IMR-90 (cell line): Measurements from ENCODE around the gene PPP2R1B. TPM values are rescaled to one million over a fixed set of nuclear protein-coding genes. Genes with fewer than 3 reads are reported as not detected.

Source experiments
- ATAC-seq: fragments of 200-7000 bp; cut with Tn5 transposase; 2 replicates; pipeline ENCODE4 v1.9.1; 2020; ENCODE audit warnings: low read depth, mild to moderate bottlenecking, moderate library complexity
- BruUV-seq: library from RNA; stranded (reverse); fragments of 400-500 nt; replicated peaks from 2 replicates; lab custom pipeline; 2021; lab: Mats Ljungman, UMichigan
- CTCF ChIA-PET: fragments of 300-600 bp; formaldehyde crosslinking; extraction: SDS; loops from one replicate; lab custom pipeline; 2021; ENCODE audit warnings: antibody characterized with exemption; lab: Yijun Ruan, JAX
- POLR2A ChIA-PET: fragments of 300-600 bp; sonication (Branson Sonifier 250); formaldehyde crosslinking; loops from one replicate; lab custom pipeline; 2022; ENCODE audit warnings: antibody characterized with exemption; ENCODE audit not compliant: unreplicated experiment; lab: Charles Lee
- DNase-seq: peaks from one replicate; pipeline ENCODE4 v3.0.0; 2013
- H2AFZ ChIP-seq: replicated peaks from 2 replicates; pipeline ENCODE3; 2013; ENCODE audit warnings: low read length, mild to moderate bottlenecking; ENCODE audit not compliant: poor library complexity
- H2AK5ac ChIP-seq: 2 replicates; pipeline ENCODE4 v1.6.1; 2013; ENCODE audit warnings: low read depth, low read length, inconsistent platforms
- H2AK9ac ChIP-seq: replicated peaks from 2 replicates; pipeline ENCODE3; 2013; ENCODE audit warnings: mild to moderate bottlenecking, low read depth, low read length, moderate library complexity; ENCODE audit not compliant: poor library complexity
- H2BK120ac ChIP-seq: 2 replicates; pipeline ENCODE4 v1.6.1; 2013; ENCODE audit warnings: low read depth, low read length, inconsistent platforms
- H2BK15ac ChIP-seq: 3 replicates; pipeline ENCODE4 v1.6.1; 2013; ENCODE audit warnings: low read depth, low read length, inconsistent platforms
- H2BK20ac ChIP-seq: 2 replicates; pipeline ENCODE4 v1.6.1; 2013; ENCODE audit warnings: low read depth, mild to moderate bottlenecking, inconsistent platforms, low read length, moderate library complexity
- H2BK5ac ChIP-seq: 2 replicates; pipeline ENCODE4 v1.6.1; 2013; ENCODE audit warnings: mild to moderate bottlenecking, low read depth, low read length, inconsistent platforms; ENCODE audit not compliant: poor library complexity, severe bottlenecking
- H3K14ac ChIP-seq: replicated peaks from 2 replicates; pipeline ENCODE4 v1.6.1; 2013; ENCODE audit warnings: low read depth, low read length, inconsistent platforms
- H3K18ac ChIP-seq: 2 replicates; pipeline ENCODE4 v1.6.1; 2013; ENCODE audit warnings: low read depth, low read length, control low read depth
- H3K23ac ChIP-seq: 2 replicates; pipeline ENCODE4 v1.6.1; 2013; ENCODE audit warnings: low read depth, low read length, inconsistent platforms
- H3K27ac ChIP-seq: 2 replicates; pipeline ENCODE4 v1.5.1; 2013; ENCODE audit warnings: mild to moderate bottlenecking, control low read depth, low read length; ENCODE audit not compliant: insufficient read depth
- H3K27me3 ChIP-seq: 2 replicates; pipeline ENCODE4 v1.6.1; 2013; ENCODE audit warnings: low read length; ENCODE audit not compliant: control insufficient read depth, insufficient read depth
- H3K36me3 ChIP-seq: 2 replicates; pipeline ENCODE4 v1.6.1; 2013; ENCODE audit warnings: low read length, mixed read lengths; ENCODE audit not compliant: control insufficient read depth, insufficient read depth
- H3K4ac ChIP-seq: 2 replicates; pipeline ENCODE4 v1.6.1; 2013; ENCODE audit warnings: low read depth, low read length, inconsistent platforms
- H3K4me1 ChIP-seq: 2 replicates; pipeline ENCODE4 v1.6.1; 2013; ENCODE audit warnings: low read length, mixed read lengths; ENCODE audit not compliant: control insufficient read depth, insufficient read depth
- H3K4me2 ChIP-seq: 2 replicates; pipeline ENCODE4 v1.6.1; 2013; ENCODE audit warnings: low read depth, mild to moderate bottlenecking, control low read depth, low read length, moderate library complexity
- H3K4me3 ChIP-seq: 2 replicates; pipeline ENCODE4 v1.5.1; 2013; ENCODE audit warnings: low read depth, mild to moderate bottlenecking, control low read depth, low read length, moderate library complexity; ENCODE audit not compliant: insufficient read depth
- H3K56ac ChIP-seq: 2 replicates; pipeline ENCODE4 v1.6.1; 2013; ENCODE audit warnings: low read length, inconsistent platforms; ENCODE audit not compliant: insufficient read depth; ENCODE audit errors: extremely low read depth
- H3K79me1 ChIP-seq, 2 experiments: 2 replicates each; pipeline ENCODE4 v1.6.1; 2013; ENCODE audit warnings: low read length in 2 of 2, inconsistent platforms in 1 of 2, low read depth in 1 of 2
- H3K9ac ChIP-seq: 2 replicates; pipeline ENCODE4 v1.6.1; 2013; ENCODE audit warnings: low read depth, low read length, control low read depth
- H3K9me1 ChIP-seq: 2 replicates; pipeline ENCODE4 v1.6.1; 2013; ENCODE audit warnings: low read length, inconsistent platforms; ENCODE audit not compliant: insufficient read depth
- H3K9me3 ChIP-seq: 2 replicates; pipeline ENCODE4 v1.6.1; 2013; ENCODE audit warnings: low read length; ENCODE audit not compliant: control insufficient read depth, insufficient read depth
- H4K20me1 ChIP-seq: 2 replicates; pipeline ENCODE4 v1.6.1; 2013; ENCODE audit warnings: low read length, inconsistent platforms; ENCODE audit not compliant: insufficient read depth
- H4K5ac ChIP-seq: 2 replicates; pipeline ENCODE4 v1.6.1; 2013; ENCODE audit warnings: mild to moderate bottlenecking, low read depth, low read length, control low read depth
- H4K8ac ChIP-seq, 2 experiments: 2 replicates each; pipeline ENCODE4 v1.6.1; 2013; ENCODE audit warnings: low read depth in 2 of 2, low read length in 2 of 2, control low read depth in 1 of 2, inconsistent platforms in 1 of 2
- H4K91ac ChIP-seq: 2 replicates; pipeline ENCODE4 v1.6.1; 2013; ENCODE audit warnings: low read depth, low read length, inconsistent platforms; ENCODE audit not compliant: insufficient read depth
- MAZ ChIP-seq: IDR thresholded peaks from 2 replicates; pipeline ENCODE4 v1.6.1; 2012; ENCODE audit warnings: low read depth, mild to moderate bottlenecking, low read length, improper control_type of control experiment, moderate library complexity, borderline replicate concordance
- NFE2L2 ChIP-seq: fragments of 150-350 bp; IDR thresholded peaks from 2 replicates; pipeline ENCODE4 v1.6.1; 2016; ENCODE audit warnings: low read depth, mild to moderate bottlenecking, low read length
- SMC3 ChIP-seq: fragments of 150-350 bp; IDR thresholded peaks from 2 replicates; pipeline ENCODE4 v1.6.1; 2016; ENCODE audit warnings: low read depth, mild to moderate bottlenecking, antibody characterized with exemption, low read length, moderate library complexity
- WGBS, 2 experiments: methylation state at CpG; one replicate each; pipeline versions ENCODE4 v1.1.5 to v1.1.7; 2013; ENCODE audit warnings: missing lambda C conversion rate in 2 of 2; ENCODE audit not compliant: insufficient read length in 1 of 2; ENCODE audit errors: extremely low coverage in 2 of 2; 5-methylcytosine and 5-hydroxymethylcytosine counted together
- dilution Hi-C: fragments of 300-500 bp; cut with HindIII; formaldehyde crosslinking; loops from one replicate; pipeline ENCODE4 v1.14.3; 2018; ENCODE audit warnings: low sequenced_read_pairs; ENCODE audit not compliant: unreplicated experiment
- in situ Hi-C: fragments of 300-500 bp; cut with MboI; formaldehyde crosslinking; loops from 3 replicates; pipeline ENCODE4 v1.14.3; 2019; ENCODE audit warnings: low sequenced_read_pairs, inconsistent platforms, mixed read lengths
- intact Hi-C: fragments of 100-400 bp; cut with micrococcal nuclease; formaldehyde crosslinking; loops from 2 replicates; pipeline ENCODE4 v1.10.0; 2022
- polyA plus RNA-seq, 3 experiments: library from polyadenylated mRNA; depleted of rRNA; stranded (reverse); fragments of >200 nt; gene quantifications; 2 replicates each; pipeline ENCODE4 v1.2.3, GENCODE V29; 2012; ENCODE audit warnings: low replicate concordance in 1 of 3
- total RNA-seq: library from RNA; depleted of rRNA; stranded (reverse); fragments of >200 nt; gene quantifications from 2 replicates; pipeline ENCODE4 v1.2.3, GENCODE V29; 2012

PPP2R1B gene
- total and polyA plus RNA-seq, 2 of the 4 experiments (the other 2 are of a cell fraction): 23.0 to 62.9 TPM

DNA sequence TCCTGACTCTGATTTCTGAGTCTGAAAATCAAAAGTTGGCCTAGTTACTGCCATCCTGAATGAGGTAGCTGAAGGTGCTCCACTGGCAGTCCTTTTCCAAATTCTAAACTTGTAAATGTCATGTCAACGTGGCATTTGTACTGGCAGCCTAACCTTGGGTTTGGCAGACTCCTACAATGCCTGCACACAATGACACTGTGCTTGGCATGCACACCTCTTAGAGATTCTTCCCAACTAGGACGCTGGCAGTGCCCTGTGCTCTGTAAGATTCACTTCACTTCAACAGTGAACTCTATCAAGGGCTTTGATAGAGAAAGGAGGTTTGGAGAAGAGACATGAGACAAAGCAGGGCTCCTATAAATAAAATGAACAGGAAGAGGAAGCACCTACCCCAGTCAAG is 21.9 kb upstream of the PPP2R1B start:
- Histone ChIP-seq H3K23ac (no peak overlapping the region), H3K14ac (no peak overlapping the region), H2BK5ac (no peak overlapping the region), H3K9me1 (no peaks in the 10 kb centered on the region), H3K9ac (no peak overlapping the region), H3K36me3 (peaks cover 12% of the 10 kb centered on the region), H2BK20ac (no peak overlapping the region), H3K18ac (no peak overlapping the region), H4K91ac (no peak overlapping the region), H3K27ac (no peak overlapping the region), H3K4me2 (no peak overlapping the region), H4K20me1 (no peaks in the 10 kb centered on the region), H2BK15ac (no peak overlapping the region), H3K27me3 (no peaks in the 10 kb centered on the region), H3K4me1 (no peaks in the 10 kb centered on the region), H2AK9ac (no peak overlapping the region), H3K4me3 (no peak overlapping the region), H4K8ac (no peak overlapping the region), H3K4ac (no peak overlapping the region), H2AK5ac (no peak overlapping the region), H4K5ac (no peak overlapping the region), H3K79me1 (peaks cover 0 to 3% of the 10 kb centered on the region in 2 experiments; a peak in 2 of 4 replicates), H2AFZ (no peak overlapping the region), H3K56ac (no peak overlapping the region), H3K9me3 (no peaks in the 10 kb centered on the region), H2BK120ac (no peak overlapping the region)
- ChIA-PET POLR2A (no interaction called here), CTCF (no interaction called here)
- WGBS, 2 experiments: 86% methylated on average over 1 of the region's 2 CpGs; no CpG with 5 or more reads in 1 of the 2 experiments
- intact Hi-C loops (no loop called here), in situ Hi-C loops (no loop called here), dilution Hi-C loops (no loop called here)
- DNase-seq: no peak
- BruUV-seq: no TSS peak
- TF ChIP-seq SMC3 (no peak), NFE2L2 (no peak), MAZ (no peak)
- ATAC-seq: no peak
